ACC112 (cell line): ENCODE results near the gene GALNT3.
A peak's percentile ranks its signal among the peaks of the same experiment; 100 is the strongest.

Experiments used
- H2AFZ ChIP-seq: fragments of 200-600 bp; sonication (generic); one replicate; pipeline ENCODE4 v1.6.0; 2017; ENCODE audit warnings: antibody characterized with exemption, low read length; ENCODE audit not compliant: unreplicated experiment
- H3K27ac ChIP-seq: fragments of 200-600 bp; sonication (generic); 2 replicates; pipeline ENCODE4 v1.5.1; 2014; ENCODE audit warnings: low read depth, mild to moderate bottlenecking, antibody characterized with exemption, low read length, moderate library complexity
- H3K27me3 ChIP-seq: fragments of 200-600 bp; sonication (generic); 2 replicates; pipeline ENCODE4 v1.6.1; 2014; ENCODE audit warnings: mild to moderate bottlenecking, antibody characterized with exemption, low read length, moderate library complexity, mixed read lengths; ENCODE audit not compliant: insufficient read depth
- H3K36me3 ChIP-seq: fragments of 200-600 bp; sonication (generic); 2 replicates; pipeline ENCODE4 v1.6.1; 2016; ENCODE audit warnings: mild to moderate bottlenecking, antibody characterized with exemption, low read length, moderate library complexity, mixed read lengths; ENCODE audit not compliant: insufficient read depth
- H3K4me1 ChIP-seq: fragments of 200-600 bp; sonication (generic); one replicate; pipeline ENCODE4 v1.6.1; 2016; ENCODE audit warnings: low read length, mixed read lengths; ENCODE audit not compliant: insufficient read depth, unreplicated experiment, control insufficient read depth
- H3K4me3 ChIP-seq: fragments of 200-600 bp; sonication (generic); 2 replicates; pipeline ENCODE4 v1.5.1; 2014; ENCODE audit warnings: mild to moderate bottlenecking, low read depth, low read length
- H3K79me2 ChIP-seq: fragments of 200-600 bp; sonication (generic); one replicate; pipeline ENCODE4 v1.6.0; 2016; ENCODE audit warnings: low read length; ENCODE audit not compliant: control insufficient read depth, unreplicated experiment, insufficient read depth

The GALNT3 gene

GRCh38 chr2:165796129-165796528 is 2.1 kb upstream of the GALNT3 start:
- H3K36me3 ChIP-seq, result no peaks in the 10 kb centered on the region
- no peaks in the 10 kb centered on the region for H3K79me2 ChIP-seq
- H3K4me3 ChIP-seq, result no peak overlapping the region
- H3K27ac ChIP-seq, result no peak overlapping the region
- no peak overlapping the region for H2AFZ ChIP-seq
- H3K4me1 ChIP-seq, result peaks cover 12% of the 10 kb centered on the region
- H3K27me3 ChIP-seq, result peaks cover 28% of the 10 kb centered on the region

GRCh38 chr2:165795011-165795410 is 964 bp upstream of the GALNT3 start:
- no peak overlapping the region for H3K27ac ChIP-seq
- no peaks in the 10 kb centered on the region for H3K36me3 ChIP-seq
- H3K79me2 ChIP-seq, result no peaks in the 10 kb centered on the region
- H3K4me3 ChIP-seq, result 0 out of 2 replicates have a peak overlapping the region, but pooled peaks have one; percentile 74
- H3K4me1 ChIP-seq, result peaks cover 18% of the 10 kb centered on the region
- no peak overlapping the region for H2AFZ ChIP-seq
- peaks cover 28% of the 10 kb centered on the region for H3K27me3 ChIP-seq

- Histone ChIP-seq H3K27ac (no peak overlapping the region), H2AFZ (peak overlapping the region; percentile 47)
These were observed 485 bp upstream of the GALNT3 start for GRCh38 chr2:165794536-165794928.

GRCh38 chr2:165793161-165793778 is 777 bp downstream of the GALNT3 start:
- Histone ChIP-seq H2AFZ (peak overlapping the region; percentile 47), H3K4me3 (peak overlapping the region; percentile 74), H3K27me3 (peaks cover 28% of the 10 kb centered on the region), H3K79me2 (no peaks in the 10 kb centered on the region), H3K4me1 (peaks cover 22% of the 10 kb centered on the region), H3K27ac (no peak overlapping the region), H3K36me3 (no peaks in the 10 kb centered on the region)

More at GRCh38 chr2:165794536-165794928, 485 bp upstream of the GALNT3 start:
- Histone ChIP-seq H3K27me3 (peaks cover 28% of the 10 kb centered on the region), H3K4me1 (peaks cover 22% of the 10 kb centered on the region), H3K36me3 (no peaks in the 10 kb centered on the region), H3K4me3 (peak overlapping the region; percentile 74), H3K79me2 (no peaks in the 10 kb centered on the region)

- H3K79me2 ChIP-seq, result no peaks in the 10 kb centered on the region
- H3K4me3 ChIP-seq, result no peak overlapping the region
- H3K27ac ChIP-seq, result no peak overlapping the region
- H2AFZ ChIP-seq, result no peak overlapping the region
- H3K4me1 ChIP-seq, result peaks cover 22% of the 10 kb centered on the region
- no peaks in the 10 kb centered on the region for H3K36me3 ChIP-seq
- peaks cover 28% of the 10 kb centered on the region for H3K27me3 ChIP-seq
These were observed 2.0 kb downstream of the GALNT3 start for GRCh38 chr2:165792104-165792454.

GRCh38 chr2:165791421-165792103 is 2.5 kb downstream of the GALNT3 start:
- no peak overlapping the region for H2AFZ ChIP-seq

GRCh38 chr2:165790466-165790865 is 3.6 kb downstream of the GALNT3 start:
- Histone ChIP-seq H3K79me2 (no peaks in the 10 kb centered on the region), H3K4me3 (peak overlapping the region; percentile 24; the same call in 1 of the 2 replicates), H3K27me3 (peaks cover 28% of the 10 kb centered on the region), H3K4me1 (peaks cover 22% of the 10 kb centered on the region), H3K36me3 (no peaks in the 10 kb centered on the region), H3K27ac (no peak overlapping the region), H2AFZ (no peak overlapping the region)

More at GRCh38 chr2:165791421-165792103, 2.5 kb downstream of the GALNT3 start:
- Histone ChIP-seq H3K36me3 (no peaks in the 10 kb centered on the region), H3K27ac (no peak overlapping the region), H3K4me1 (peaks cover 22% of the 10 kb centered on the region), H3K79me2 (no peaks in the 10 kb centered on the region), H3K4me3 (no peak overlapping the region), H3K27me3 (peaks cover 28% of the 10 kb centered on the region)

GRCh38 chr2:165787334-165787733 is 6.7 kb downstream of the GALNT3 start:
- no peak overlapping the region for H3K4me3 ChIP-seq
- H3K4me1 ChIP-seq, result peaks cover 22% of the 10 kb centered on the region
- no peaks in the 10 kb centered on the region for H3K36me3 ChIP-seq
- H3K79me2 ChIP-seq, result no peaks in the 10 kb centered on the region
- H3K27me3 ChIP-seq, result no peaks in the 10 kb centered on the region
- no peak overlapping the region for H2AFZ ChIP-seq
- no peak overlapping the region for H3K27ac ChIP-seq

GRCh38 chr2:165779706-165780105 is 14.3 kb downstream of the GALNT3 start:
- Histone ChIP-seq H3K4me1 (no peaks in the 10 kb centered on the region), H3K36me3 (no peaks in the 10 kb centered on the region), H2AFZ (no peak overlapping the region), H3K4me3 (no peak overlapping the region), H3K27ac (no peak overlapping the region), H3K27me3 (no peaks in the 10 kb centered on the region), H3K79me2 (no peaks in the 10 kb centered on the region)

GRCh38 chr2:165778653-165779451 is 15.2 kb downstream of the GALNT3 start:
- H3K27ac ChIP-seq, result no peak overlapping the region
- H3K4me3 ChIP-seq, result no peak overlapping the region
- no peak overlapping the region for H2AFZ ChIP-seq
- H3K79me2 ChIP-seq, result no peaks in the 10 kb centered on the region
- H3K27me3 ChIP-seq, result no peaks in the 10 kb centered on the region
- no peaks in the 10 kb centered on the region for H3K36me3 ChIP-seq
- no peaks in the 10 kb centered on the region for H3K4me1 ChIP-seq
